MCF 10A (cell line): ENCODE results near the gene GRID1. TPM values are rescaled to one million over a fixed set of nuclear protein-coding genes. Genes with fewer than 3 reads are reported as not detected.

ENCODE experiments used
- BruUV-seq: library from RNA; stranded (reverse); fragments of 400-500 nt; replicated peaks from 2 replicates; lab custom pipeline; 2021; lab: Mats Ljungman, UMichigan
- CTCF ChIA-PET: fragments of 300-600 bp; sonication (Branson Sonifier 250); formaldehyde crosslinking; extraction: SDS; loops from one replicate; lab custom pipeline; 2021; ENCODE audit warnings: antibody characterized with exemption, inconsistent platforms; lab: Yijun Ruan, JAX
- POLR2A ChIA-PET: fragments of 300-600, 350-650 bp; sonication (Branson Sonifier 250); formaldehyde crosslinking; extraction: SDS; loops from one replicate; lab custom pipeline; 2020; ENCODE audit warnings: antibody characterized with exemption, inconsistent platforms; lab: Yijun Ruan, JAX
- DNase-seq: peaks from one replicate; pipeline ENCODE4 v3.0.0-alpha.2; 2018; ENCODE audit not compliant: unreplicated experiment
- H3K27ac Mint-ChIP-seq: one replicate; pipeline ENCODE4 v1.8.0; 2022; ENCODE audit warnings: mild to moderate bottlenecking, low read depth, mixed read lengths; ENCODE audit not compliant: unreplicated experiment
- H3K27me3 Mint-ChIP-seq: one replicate; pipeline ENCODE4 v1.8.0; 2022; ENCODE audit warnings: mixed read lengths; ENCODE audit not compliant: insufficient read depth, unreplicated experiment
- H3K36me3 Mint-ChIP-seq: one replicate; pipeline ENCODE4 v1.8.0; 2022; ENCODE audit warnings: mild to moderate bottlenecking, moderate library complexity, mixed read lengths; ENCODE audit not compliant: insufficient read depth, unreplicated experiment
- H3K4me1 Mint-ChIP-seq: one replicate; pipeline ENCODE4 v1.8.0; 2022; ENCODE audit warnings: mixed read lengths; ENCODE audit not compliant: insufficient read depth, unreplicated experiment
- H3K4me3 Mint-ChIP-seq: one replicate; pipeline ENCODE4 v1.8.0; 2022; ENCODE audit warnings: mild to moderate bottlenecking, moderate library complexity, mixed read lengths; ENCODE audit not compliant: unreplicated experiment
- H3K9me3 Mint-ChIP-seq: one replicate; pipeline ENCODE4 v1.8.0; 2022; ENCODE audit warnings: mixed read lengths; ENCODE audit not compliant: unreplicated experiment
- CTCF ChIP-seq: fragments of 200-600 bp; IDR thresholded peaks from one replicate; pipeline ENCODE4 v1.8.0; 2022; ENCODE audit warnings: antibody characterized with exemption, mild to moderate bottlenecking; ENCODE audit not compliant: unreplicated experiment
- intact Hi-C: fragments of 100-400 bp; cut with micrococcal nuclease; formaldehyde crosslinking; loops from 2 replicates; pipeline ENCODE4 v1.14.1; 2022
- total RNA-seq: library from RNA; stranded (reverse); gene quantifications from 2 replicates; pipeline ENCODE4 v1.2.3, GENCODE V29; 2022

The GRID1 gene
- total RNA-seq, 1 experiment from 2014 or later = not detected

- H3K36me3 Mint-ChIP-seq = no peaks in the 10 kb centered on the region
- no peaks in the 10 kb centered on the region for H3K9me3 Mint-ChIP-seq
- CTCF ChIA-PET = no interaction called here
- TF ChIP-seq CTCF = no peak
- no peak overlapping the region for H3K4me3 Mint-ChIP-seq
- peaks cover 22% of the 10 kb centered on the region for H3K4me1 Mint-ChIP-seq
- intact Hi-C loops = no loop called here
- H3K27ac Mint-ChIP-seq = no peak overlapping the region
- H3K27me3 Mint-ChIP-seq = no peaks in the 10 kb centered on the region
- POLR2A ChIA-PET = no interaction called here
- DNase-seq = peak; percentile 33
- no TSS peak for BruUV-seq
Measured at GRCh38 chr10:86341361-86341811, 25.2 kb downstream of the GRID1 start.

- intact Hi-C loops = no loop called here
- Mint-ChIP-seq H3K36me3 (no peaks in the 10 kb centered on the region), H3K27me3 (no peaks in the 10 kb centered on the region), H3K4me1 (peaks cover 18% of the 10 kb centered on the region), H3K9me3 (no peaks in the 10 kb centered on the region), H3K4me3 (no peak overlapping the region), H3K27ac (no peak overlapping the region)
- ChIA-PET POLR2A (no interaction called here), CTCF (no interaction called here)
- no peak for DNase-seq
- BruUV-seq = no TSS peak
- TF ChIP-seq CTCF = no peak
Measured at GRCh38 chr10:86340991-86341260, 25.7 kb downstream of the GRID1 start.

GRCh38 chr10:86340176-86340990 lies 26.2 kb downstream of the GRID1 start:
- no TSS peak for BruUV-seq
- intact Hi-C loops = no loop called here
- no peak overlapping the region for H3K4me3 Mint-ChIP-seq
- no peak for TF ChIP-seq CTCF
- H3K9me3 Mint-ChIP-seq = no peaks in the 10 kb centered on the region
- no peak for DNase-seq
- ChIA-PET POLR2A (no interaction called here), CTCF (no interaction called here)
- no peak overlapping the region for H3K27ac Mint-ChIP-seq
- H3K4me1 Mint-ChIP-seq = peaks cover 13% of the 10 kb centered on the region
- no peaks in the 10 kb centered on the region for H3K36me3 Mint-ChIP-seq
- no peaks in the 10 kb centered on the region for H3K27me3 Mint-ChIP-seq

GRCh38 chr10:86339226-86339865 lies 27.2 kb downstream of the GRID1 start:
- Mint-ChIP-seq H3K4me3 (no peak overlapping the region), H3K27ac (no peak overlapping the region), H3K36me3 (no peaks in the 10 kb centered on the region), H3K4me1 (peaks cover 6% of the 10 kb centered on the region), H3K27me3 (no peaks in the 10 kb centered on the region), H3K9me3 (no peaks in the 10 kb centered on the region)
- no peak for TF ChIP-seq CTCF
- no TSS peak for BruUV-seq
- CTCF ChIA-PET = interaction anchor here (0.6 to 0.7 kb wide), 2 partner anchors 207 to 1652 kb away, joined by 3 read pairs; no protein-coding TSS in a partner anchor
- DNase-seq = no peak
- intact Hi-C loops = no loop called here
- POLR2A ChIA-PET = interaction anchor here (0.6 kb wide), 1 partner anchor 140 kb away, joined by 3 read pairs; no protein-coding TSS in a partner anchor
